ENCODE measurements around the gene SGK1. TPM values are rescaled to one million over a fixed set of nuclear protein-coding genes. Genes with fewer than 3 reads are reported as not detected.

SGK1 gene
- total RNA-seq, 3 donors from 2014 or later (not counting 1 experiment from before 2014, with no cell fraction given): 31.8 to 89.6 (median 33.3) TPM

GRCh38 chr6:134134654-134135053 lies 183.3 kb downstream of the SGK1 start:
- WGBS (ENCODE audit: insufficient coverage): 88% methylated on average over 4 of the region's 4 CpGs

GRCh38 chr6:134132494-134133141 lies 185.3 kb downstream of the SGK1 start:
- Mint-ChIP-seq H3K36me3 (no peaks in the 10 kb centered on the region), H3K4me3 (no peak overlapping the region), H3K27me3 (ENCODE audit: low read depth in 2 of 2) (peaks cover 0 to 13% of the 10 kb centered on the region in 2 donors), H3K9me3 (no peaks in the 10 kb centered on the region), H3K4me1 (peaks cover 0 to 4% of the 10 kb centered on the region in 2 donors), H3K27ac (no peak overlapping the region)
- H3K36me3 ChIP-seq (ENCODE audit: control insufficient read depth, insufficient read depth, low read length): no peaks in the 10 kb centered on the region
- H3K9me3 ChIP-seq (ENCODE audit: control insufficient read depth, insufficient read depth, low read length): no peaks in the 10 kb centered on the region
- H3K27ac ChIP-seq (ENCODE audit: low read length): no peak overlapping the region
- intact Hi-C loops (cut with micrococcal nuclease): no loop called here
- H3K27me3 ChIP-seq (ENCODE audit: control insufficient read depth, insufficient read depth, low read length): no peaks in the 10 kb centered on the region
- H3K4me3 ChIP-seq (ENCODE audit: low read length): no peak overlapping the region
- no peak for ATAC-seq
- TF ChIP-seq CTCF (IDR thresholded peaks at IDR 0.05): no peak
- WGBS (ENCODE audit: insufficient coverage): no CpG with 5 or more reads among the region's 3 CpGs
- DNase-seq: no peak
- no peaks in the 10 kb centered on the region for H3K4me1 ChIP-seq (ENCODE audit: control insufficient read depth, insufficient read depth, low read length)

More at GRCh38 chr6:134134654-134135053, 183.3 kb downstream of the SGK1 start:
- Histone ChIP-seq H3K27ac (ENCODE audit: low read length) (no peak overlapping the region), H3K4me1 (ENCODE audit: control insufficient read depth, insufficient read depth, low read length) (no peaks in the 10 kb centered on the region), H3K27me3 (ENCODE audit: control insufficient read depth, insufficient read depth, low read length) (no peaks in the 10 kb centered on the region), H3K9me3 (ENCODE audit: control insufficient read depth, insufficient read depth, low read length) (no peaks in the 10 kb centered on the region), H3K36me3 (ENCODE audit: control insufficient read depth, insufficient read depth, low read length) (no peaks in the 10 kb centered on the region), H3K4me3 (ENCODE audit: low read length) (no peak overlapping the region)
- TF ChIP-seq CTCF (IDR thresholded peaks at IDR 0.05): no peak
- Mint-ChIP-seq H3K36me3 (no peaks in the 10 kb centered on the region), H3K27ac (no peak overlapping the region), H3K4me1 (peaks cover 0 to 4% of the 10 kb centered on the region in 2 donors), H3K9me3 (no peaks in the 10 kb centered on the region), H3K4me3 (no peak overlapping the region), H3K27me3 (ENCODE audit: low read depth in 2 of 2) (peaks cover 0 to 13% of the 10 kb centered on the region in 2 donors)
- DNase-seq (no peak), ATAC-seq (no peak)
- intact Hi-C loops (cut with micrococcal nuclease): no loop called here

- WGBS (ENCODE audit: insufficient coverage): 83% methylated on average over 2 of the region's 4 CpGs
- no peak for DNase-seq
- H3K27ac ChIP-seq (ENCODE audit: low read length): no peak overlapping the region
- H3K4me1 ChIP-seq (ENCODE audit: control insufficient read depth, insufficient read depth, low read length): no peaks in the 10 kb centered on the region
- H3K4me1 Mint-ChIP-seq: peaks cover 0 to 4% of the 10 kb centered on the region in 2 donors
- no peaks in the 10 kb centered on the region for H3K9me3 Mint-ChIP-seq
- H3K4me3 Mint-ChIP-seq: no peak overlapping the region
- intact Hi-C loops (cut with micrococcal nuclease): no loop called here
- no peak for ATAC-seq
- no peak for TF ChIP-seq CTCF (IDR thresholded peaks at IDR 0.05)
- no peak overlapping the region for H3K4me3 ChIP-seq (ENCODE audit: low read length)
- H3K27ac Mint-ChIP-seq: no peak overlapping the region
- no peaks in the 10 kb centered on the region for H3K27me3 ChIP-seq (ENCODE audit: control insufficient read depth, insufficient read depth, low read length)
- H3K9me3 ChIP-seq (ENCODE audit: control insufficient read depth, insufficient read depth, low read length): no peaks in the 10 kb centered on the region
- H3K27me3 Mint-ChIP-seq (ENCODE audit: low read depth in 2 of 2): peaks cover 0 to 13% of the 10 kb centered on the region in 2 donors
- H3K36me3 Mint-ChIP-seq: no peaks in the 10 kb centered on the region
- no peaks in the 10 kb centered on the region for H3K36me3 ChIP-seq (ENCODE audit: control insufficient read depth, insufficient read depth, low read length)
These were observed 186.3 kb downstream of the SGK1 start for GRCh38 chr6:134131530-134132139.
